ENCODE data around the gene PCCA.

DNA sequence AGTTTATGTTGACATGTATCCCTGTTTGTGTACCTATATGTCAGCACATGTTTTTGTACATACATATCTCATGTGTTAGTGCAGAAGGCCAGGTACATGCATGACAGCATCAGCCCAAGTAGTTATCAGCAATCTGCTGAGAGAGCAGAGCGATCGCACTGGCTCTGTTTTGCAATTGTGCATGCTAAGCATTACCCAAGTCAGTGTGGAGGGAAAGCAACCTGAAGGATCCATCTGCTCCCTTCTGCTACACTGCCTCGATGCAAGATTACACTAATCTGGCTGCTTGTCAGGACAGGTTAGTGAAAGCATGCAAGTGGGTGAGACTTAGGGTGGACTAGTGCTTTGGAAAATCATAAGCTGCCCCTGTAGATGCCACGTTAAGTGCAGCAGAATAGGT, 211.8 kb downstream of the PCCA start:
- TF ChIP-seq GATA2 (IDR thresholded peaks at IDR 0.05; ENCODE audit: low read depth, low read length) (peak; percentile 30; the same call in 1 of the 2 replicates), GATA3 (IDR thresholded peaks at IDR 0.05; ENCODE audit: low read depth, low read length) (no peak)

Data from SH-SY5Y (cell line).